ENCODE measurements around the gene BPIFA3.

The BPIFA3 gene

DNA sequence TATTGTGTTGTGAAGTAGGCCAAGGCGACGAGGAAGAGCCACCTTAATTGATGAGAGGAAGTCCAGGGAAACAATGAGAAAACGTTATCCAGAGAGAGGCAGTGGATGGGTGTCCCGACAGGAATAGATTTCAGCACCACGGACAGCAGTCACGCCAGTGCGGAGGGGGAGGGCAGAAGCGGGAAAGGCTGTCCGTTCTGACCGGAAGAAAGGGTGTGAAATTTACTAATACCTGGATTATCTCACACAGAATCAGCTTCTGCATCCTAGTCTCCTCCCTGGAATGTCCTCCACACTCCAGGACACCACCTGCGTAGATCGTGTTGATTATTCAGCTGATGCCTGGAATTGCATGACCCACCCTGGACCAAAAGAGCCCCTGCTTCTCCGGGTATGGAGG is 7.4 kb upstream of the BPIFA3 start:
- in situ Hi-C loops (cut with HindIII; ENCODE audit: low pct_ligation_motif_present, low pct_unique_long_range_greater_than_20kb, low sequenced_read_pairs), result no loop called here
- DNase-seq, result peak; percentile 70

DNA sequence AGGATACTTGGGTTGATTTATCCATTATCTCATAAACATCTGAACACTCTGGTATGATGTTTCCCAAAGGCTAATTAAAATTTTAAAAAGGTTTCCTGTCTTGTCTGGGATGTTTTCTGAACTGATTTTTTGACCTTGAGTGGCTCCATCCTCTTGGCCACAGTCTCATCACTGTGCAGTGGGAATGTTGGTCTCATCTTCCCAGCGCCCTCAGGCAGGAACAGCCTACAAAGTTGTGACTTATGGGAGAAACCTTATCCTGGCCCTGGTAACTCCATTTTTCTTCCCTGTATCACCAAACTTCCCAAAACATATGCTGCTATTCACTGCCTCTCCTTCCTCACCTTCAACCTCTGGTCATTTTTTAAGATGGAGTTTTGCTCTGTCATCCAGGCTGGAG is 6.8 kb upstream of the BPIFA3 start:
- no peak for DNase-seq
- in situ Hi-C loops (cut with HindIII; ENCODE audit: low pct_ligation_motif_present, low pct_unique_long_range_greater_than_20kb, low sequenced_read_pairs), result no loop called here

- peak; percentile 52 for DNase-seq
- in situ Hi-C loops (cut with HindIII; ENCODE audit: low pct_ligation_motif_present, low pct_unique_long_range_greater_than_20kb, low sequenced_read_pairs), result no loop called here
Measured at GRCh38 chr20:33211817-33212424, 5.2 kb upstream of the BPIFA3 start.

DNA sequence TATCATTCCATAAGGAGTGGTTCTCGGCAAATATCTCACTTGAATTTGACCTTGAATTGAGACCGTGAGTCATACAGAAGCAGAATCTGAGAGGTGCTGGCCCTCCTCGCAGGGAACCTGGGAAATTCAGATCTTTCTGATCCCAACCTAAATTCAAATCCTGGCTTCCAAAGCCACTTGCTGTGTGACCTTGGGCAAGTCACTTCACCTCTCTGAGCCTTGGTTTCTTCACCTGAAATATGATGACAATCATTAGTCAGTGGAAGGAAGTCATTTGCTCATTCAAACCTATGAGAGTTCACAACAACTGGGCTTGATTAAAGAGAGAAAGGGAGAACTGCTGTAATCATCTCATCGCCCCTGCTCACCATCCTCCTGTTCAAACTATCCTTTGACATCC is 7.2 kb downstream of the BPIFA3 start:
- no peak for DNase-seq
- in situ Hi-C loops (cut with HindIII; ENCODE audit: low pct_ligation_motif_present, low pct_unique_long_range_greater_than_20kb, low sequenced_read_pairs), result no loop called here

- in situ Hi-C loops (cut with HindIII; ENCODE audit: low pct_ligation_motif_present, low pct_unique_long_range_greater_than_20kb, low sequenced_read_pairs), result no loop called here
- no peak for DNase-seq
Measured at GRCh38 chr20:33229843-33230242, 12.7 kb downstream of the BPIFA3 start.

DNA sequence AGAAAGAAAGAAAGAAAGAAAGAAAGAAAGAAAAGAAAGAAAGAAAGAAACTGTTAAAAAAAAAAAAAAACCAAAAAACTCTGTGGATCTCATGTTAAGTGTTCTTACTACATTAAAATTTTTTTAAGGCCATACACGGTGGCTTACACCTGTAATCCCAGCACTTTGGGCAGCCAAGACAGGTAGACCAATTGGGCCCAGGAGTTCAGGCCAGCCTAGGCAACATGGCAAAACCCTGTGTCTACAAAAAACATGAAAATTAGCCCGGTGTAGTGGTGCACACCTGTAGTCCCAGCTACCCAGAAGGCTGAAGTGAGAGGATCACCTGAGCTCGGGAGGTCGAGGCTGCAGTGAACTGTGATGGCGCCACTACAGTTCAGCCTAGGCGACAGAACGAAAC is 14.1 kb downstream of the BPIFA3 start:
- DNase-seq, result no peak
- in situ Hi-C loops (cut with HindIII; ENCODE audit: low pct_ligation_motif_present, low pct_unique_long_range_greater_than_20kb, low sequenced_read_pairs), result no loop called here

DNA sequence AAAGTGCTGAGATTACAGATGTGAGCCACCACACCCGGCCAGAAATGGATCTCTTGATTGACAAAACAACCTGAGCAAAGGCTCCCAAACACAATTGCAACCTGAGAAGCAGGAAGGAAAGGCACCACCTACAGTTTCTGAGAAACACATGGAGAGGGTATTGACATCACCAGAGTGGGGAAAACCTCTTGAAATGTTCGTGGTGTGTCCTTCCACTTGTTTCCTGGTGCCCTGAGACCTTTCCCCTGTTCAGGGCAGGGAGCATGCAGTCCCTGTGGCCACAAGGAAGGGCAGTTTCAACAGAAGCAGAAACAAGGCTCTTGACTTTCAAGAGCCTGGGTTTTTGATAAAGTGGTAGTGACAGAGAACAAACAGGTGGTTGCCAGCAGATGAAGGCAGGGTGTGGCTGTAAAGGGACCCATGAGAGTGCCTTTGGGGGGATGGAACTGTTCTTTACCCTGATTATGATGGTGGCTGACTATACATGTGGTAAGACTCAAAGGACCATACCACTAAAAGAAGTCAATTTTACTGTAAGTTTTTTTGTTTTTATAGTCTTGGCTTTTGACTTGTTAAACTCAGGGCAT is 15.4 kb downstream of the BPIFA3 start:
- DNase-seq, result no peak
- in situ Hi-C loops (cut with HindIII; ENCODE audit: low pct_ligation_motif_present, low pct_unique_long_range_greater_than_20kb, low sequenced_read_pairs), result no loop called here

GRCh38 chr20:33233129-33233774 is 16.1 kb downstream of the BPIFA3 start:
- no peak for DNase-seq
- in situ Hi-C loops (cut with HindIII; ENCODE audit: low pct_ligation_motif_present, low pct_unique_long_range_greater_than_20kb, low sequenced_read_pairs), result no loop called here

DNA sequence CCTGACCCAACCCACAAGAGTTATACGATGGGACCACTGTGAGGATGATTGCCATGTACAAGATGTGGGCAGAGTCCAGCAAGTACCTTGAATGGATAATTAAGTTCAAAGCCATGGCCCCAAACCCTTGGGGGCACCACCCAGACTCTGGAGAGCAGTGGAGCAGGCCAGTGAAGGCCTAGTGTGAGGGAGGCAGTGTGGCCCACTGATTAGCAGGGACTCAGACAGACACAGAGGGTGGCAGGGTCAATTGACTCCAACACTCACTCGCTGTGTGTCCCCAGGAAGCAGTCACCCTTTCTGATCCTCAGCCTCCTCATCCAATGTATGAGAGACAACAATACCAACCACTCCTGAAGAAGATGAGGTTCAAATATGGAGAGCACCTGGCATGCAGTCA is 16.9 kb downstream of the BPIFA3 start:
- in situ Hi-C loops (cut with HindIII; ENCODE audit: low pct_ligation_motif_present, low pct_unique_long_range_greater_than_20kb, low sequenced_read_pairs), result no loop called here

GRCh38 chr20:33235696-33236095 is 18.5 kb downstream of the BPIFA3 start, which contains the start of gene BPIFA1:
TSS of gene BPIFA1 (plus strand) at chr20:33235996. CDS start at chr20:33237712, 1,716 bp downstream.
- DNase-seq, result no peak
- in situ Hi-C loops (cut with HindIII; ENCODE audit: low pct_ligation_motif_present, low pct_unique_long_range_greater_than_20kb, low sequenced_read_pairs), result no loop called here

More for the DNA sequence above, 16.9 kb downstream of the BPIFA3 start:
- DNase-seq, result no peak

DNA sequence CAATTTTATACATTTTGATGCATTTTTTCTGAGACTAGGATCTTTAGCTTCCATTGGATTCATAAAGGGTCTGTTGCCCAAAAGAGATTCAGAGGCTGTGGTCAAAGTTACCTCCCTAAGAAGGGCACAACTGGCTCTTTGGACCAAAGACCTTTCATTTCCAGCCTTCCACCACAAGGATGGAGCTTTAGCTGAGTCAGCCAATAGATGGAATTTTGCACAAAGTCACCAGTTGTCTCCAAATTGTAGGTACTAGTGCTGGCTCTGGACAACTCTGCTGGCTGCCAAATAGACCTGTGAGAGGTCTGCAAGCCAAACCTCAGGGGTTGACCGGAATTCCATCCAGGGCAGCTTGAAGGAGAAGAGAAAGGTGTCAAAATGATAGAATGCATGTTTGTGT is 19.2 kb downstream of the BPIFA3 start:
- DNase-seq, result no peak

GRCh38 chr20:33237989-33238388 is 20.8 kb downstream of the BPIFA3 start:
- in situ Hi-C loops (cut with HindIII; ENCODE audit: low pct_ligation_motif_present, low pct_unique_long_range_greater_than_20kb, low sequenced_read_pairs), result no loop called here
- no peak for DNase-seq

More for the DNA sequence above, 19.2 kb downstream of the BPIFA3 start:
- in situ Hi-C loops (cut with HindIII; ENCODE audit: low pct_ligation_motif_present, low pct_unique_long_range_greater_than_20kb, low sequenced_read_pairs), result no loop called here

GRCh38 chr20:33239418-33239817 is 22.3 kb downstream of the BPIFA3 start:
- no peak for DNase-seq
- in situ Hi-C loops (cut with HindIII; ENCODE audit: low pct_ligation_motif_present, low pct_unique_long_range_greater_than_20kb, low sequenced_read_pairs), result no loop called here

DNA sequence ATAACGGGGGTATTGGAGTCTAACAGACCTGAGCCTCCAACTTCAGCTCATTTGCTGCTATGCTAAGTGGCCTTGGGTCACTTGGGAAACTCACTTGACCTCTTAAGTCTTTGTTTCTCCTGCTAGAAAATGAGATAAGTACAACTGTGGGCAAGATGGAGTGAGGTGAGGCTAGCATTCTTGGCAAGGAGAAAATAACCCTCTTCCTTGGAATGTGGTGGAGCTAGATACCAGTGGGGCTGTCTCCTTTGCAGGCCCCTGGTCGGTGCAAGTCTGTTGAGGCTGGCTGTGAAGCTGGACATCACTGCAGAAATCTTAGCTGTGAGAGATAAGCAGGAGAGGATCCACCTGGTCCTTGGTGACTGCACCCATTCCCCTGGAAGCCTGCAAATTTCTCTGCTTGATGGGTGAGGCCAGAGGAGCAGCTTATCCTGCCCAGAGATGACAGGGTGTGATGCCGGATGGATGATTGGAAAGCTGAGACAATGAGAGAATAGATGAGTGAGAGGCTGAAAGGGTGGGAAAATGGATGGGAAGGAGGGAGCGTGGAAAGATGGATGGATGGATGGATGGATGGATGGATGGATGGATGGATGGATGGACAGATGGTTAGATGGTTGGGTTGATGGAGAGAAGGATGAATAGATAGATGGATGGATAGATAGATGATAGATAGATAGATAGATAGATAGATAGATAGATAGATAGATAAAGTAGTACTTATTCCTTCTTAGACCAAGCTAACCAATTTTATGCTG is 23.0 kb downstream of the BPIFA3 start:
- no peak for DNase-seq
- in situ Hi-C loops (cut with HindIII; ENCODE audit: low pct_ligation_motif_present, low pct_unique_long_range_greater_than_20kb, low sequenced_read_pairs), result no loop called here

GRCh38 chr20:33240923-33241322 is 23.8 kb downstream of the BPIFA3 start:
- DNase-seq, result no peak
- in situ Hi-C loops (cut with HindIII; ENCODE audit: low pct_ligation_motif_present, low pct_unique_long_range_greater_than_20kb, low sequenced_read_pairs), result no loop called here

DNA sequence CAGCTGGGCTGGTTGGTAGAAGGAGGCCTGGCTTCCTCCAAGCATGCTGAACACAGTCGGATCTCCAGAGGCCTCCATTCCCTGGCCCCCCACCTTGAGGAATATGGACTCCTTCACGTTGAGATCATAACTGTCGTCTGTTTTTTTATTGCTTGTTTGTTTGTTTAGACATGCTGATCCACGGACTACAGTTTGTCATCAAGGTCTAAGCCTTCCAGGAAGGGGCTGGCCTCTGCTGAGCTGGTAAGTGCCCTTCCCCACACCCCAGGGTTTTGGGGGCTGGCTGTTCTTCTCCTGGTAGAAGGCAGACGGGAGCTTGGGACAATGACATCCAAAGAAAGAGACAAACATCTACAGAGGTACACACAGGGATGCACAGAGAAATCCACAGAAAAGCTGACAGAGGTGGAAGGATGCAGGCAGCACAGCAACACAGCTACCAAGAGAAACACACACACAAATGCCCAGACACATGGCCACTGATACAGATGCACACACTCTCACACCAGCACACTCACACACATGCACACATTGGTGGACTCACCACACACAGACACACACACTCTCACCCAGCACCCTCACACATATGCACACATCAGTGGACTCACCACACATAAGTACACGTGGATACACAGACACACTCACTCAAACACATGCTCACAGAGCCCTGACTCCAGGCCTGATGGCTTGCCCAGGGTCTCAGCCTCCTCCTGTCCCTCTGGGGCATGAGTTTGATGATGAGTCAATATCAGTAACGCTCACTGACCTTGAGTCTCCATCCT is 25.4 kb downstream of the BPIFA3 start:
- in situ Hi-C loops (cut with HindIII; ENCODE audit: low pct_ligation_motif_present, low pct_unique_long_range_greater_than_20kb, low sequenced_read_pairs), result no loop called here
- DNase-seq, result no peak

DNA sequence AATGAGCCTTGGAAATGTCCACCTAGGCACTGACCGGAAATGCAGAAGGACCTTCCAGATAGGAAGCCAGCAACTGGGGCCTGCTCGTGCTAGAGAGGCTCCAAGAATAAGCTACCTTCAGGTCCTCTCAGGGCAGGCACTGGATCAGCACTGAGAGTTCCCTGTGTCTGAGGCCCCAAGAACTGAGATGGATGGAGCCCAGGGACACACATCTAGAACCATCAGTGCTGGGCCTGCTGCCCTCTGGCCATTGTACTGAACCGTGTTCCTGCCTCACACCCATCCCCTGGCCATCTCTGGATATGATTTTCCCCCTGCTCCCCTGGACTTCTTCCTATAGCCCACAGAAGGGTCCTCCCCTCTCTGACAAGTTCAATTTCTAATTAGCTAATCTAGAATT is 28.9 kb downstream of the BPIFA3 start:
- in situ Hi-C loops (cut with HindIII; ENCODE audit: low pct_ligation_motif_present, low pct_unique_long_range_greater_than_20kb, low sequenced_read_pairs), result no loop called here

GRCh38 chr20:33249456-33249855 is 32.3 kb downstream of the BPIFA3 start:
- in situ Hi-C loops (cut with HindIII; ENCODE audit: low pct_ligation_motif_present, low pct_unique_long_range_greater_than_20kb, low sequenced_read_pairs), result no loop called here
- no peak for DNase-seq

More for the DNA sequence above, 28.9 kb downstream of the BPIFA3 start:
- no peak for DNase-seq

DNA sequence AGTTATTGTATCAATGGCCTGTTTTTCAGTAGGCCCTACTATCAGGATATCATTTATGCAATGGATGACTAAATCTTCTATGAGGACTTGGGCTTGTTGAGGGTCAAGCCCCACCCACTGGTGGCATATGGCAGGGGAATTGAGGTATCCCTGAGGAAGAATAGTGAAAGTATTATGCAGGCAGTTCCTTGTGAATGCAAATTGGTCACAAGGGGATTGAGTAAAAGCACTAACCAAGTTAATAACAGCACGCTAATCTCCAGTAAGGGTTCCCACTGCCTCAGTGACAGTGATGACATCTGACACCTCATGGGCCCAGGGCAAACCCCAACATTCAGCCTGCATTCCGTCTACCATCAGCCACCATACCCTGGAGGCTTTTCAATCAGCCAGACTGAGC is 33.5 kb downstream of the BPIFA3 start:
- in situ Hi-C loops (cut with HindIII; ENCODE audit: low pct_ligation_motif_present, low pct_unique_long_range_greater_than_20kb, low sequenced_read_pairs), result no loop called here
- DNase-seq, result no peak
